Left colon (tissue), 2 donors: ENCODE data around the gene PPM1H. TPM values are rescaled to one million over a fixed set of nuclear protein-coding genes. Genes with fewer than 3 reads are reported as not detected.

Experiments
- ATAC-seq: fragments of 200-7000 bp; cut with Tn5 transposase; one replicate; pipeline ENCODE4 v1.9.1; 2020; ENCODE audit warnings: mild to moderate bottlenecking, moderate library complexity
- DNase-seq, 2 donors: peaks; one replicate each; pipeline ENCODE4 v3.0.0-alpha.2; 2020
- intact Hi-C, 2 donors: fragments of 100-400 bp; cut with DNase I in 1 of 2; cut with micrococcal nuclease in 1 of 2; formaldehyde crosslinking; loops; one replicate each; pipeline versions ENCODE4 v1.11.2 to v1.14.0; 2022; cut with DNase I, micrococcal nuclease
- total RNA-seq, 2 donors: library from RNA; stranded (reverse); fragmentation: NEBNext Ultra II Directional; extraction: Animal tissue kit (Norgen Biotek cat#: 25700); gene quantifications; one replicate each; pipeline ENCODE4 v1.2.1, GENCODE V29; 2021
- donor health status: DM: no; HTN: no; CAD: no.
- donor health status: DM: yes; HTN: yes; CAD: no.

PPM1H gene
- total RNA-seq, 2 donors from 2014 or later, result 7.6 to 7.9 TPM

- intact Hi-C loops, result no loop called here
- DNase-seq, result no peak
- ATAC-seq, result no peak
Measured at GRCh38 chr12:62714774-62715721, 219.9 kb downstream of the PPM1H start.

GRCh38 chr12:62714181-62714773 is 220.7 kb downstream of the PPM1H start:
- intact Hi-C loops, result no loop called here
- DNase-seq, result no peak
- no peak for ATAC-seq

DNA sequence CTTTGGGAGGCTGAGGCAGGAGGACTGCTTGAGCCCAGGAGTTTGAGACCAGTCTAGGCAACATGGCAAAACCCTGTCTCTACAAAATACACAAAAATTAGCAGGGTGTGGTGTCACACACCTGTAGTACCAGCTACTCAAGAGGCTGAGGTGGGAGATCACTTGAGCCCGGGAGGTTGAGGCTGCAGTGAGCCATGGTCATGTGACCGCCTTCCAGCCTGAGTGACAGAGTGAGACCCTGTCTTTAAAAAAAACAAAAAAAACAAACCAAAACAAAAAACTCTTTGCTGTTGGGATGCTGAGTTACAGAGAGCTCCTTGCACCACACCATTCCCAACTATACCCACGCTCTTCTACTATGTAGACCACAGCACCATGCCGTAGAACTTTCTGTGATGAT is 221.2 kb downstream of the PPM1H start:
- ATAC-seq (no peak), DNase-seq (no peak)
- intact Hi-C loops, result no loop called here

GRCh38 chr12:62712681-62713573 is 222.0 kb downstream of the PPM1H start:
- DNase-seq (no peak), ATAC-seq (no peak)
- intact Hi-C loops, result no loop called here

- intact Hi-C loops, result no loop called here
Measured at GRCh38 chr12:62711631-62712241, 223.2 kb downstream of the PPM1H start.

GRCh38 chr12:62709311-62709710 is 225.6 kb downstream of the PPM1H start:
- intact Hi-C loops, result no loop called here
- DNase-seq (no peak), ATAC-seq (no peak)

More at GRCh38 chr12:62711631-62712241, 223.2 kb downstream of the PPM1H start:
- DNase-seq (no peak), ATAC-seq (no peak)

GRCh38 chr12:62707939-62708338 is 227.0 kb downstream of the PPM1H start:
- intact Hi-C loops, result no loop called here
- ATAC-seq, result no peak

GRCh38 chr12:62705846-62706245 is 229.1 kb downstream of the PPM1H start:
- intact Hi-C loops, result no loop called here
- DNase-seq (no peak), ATAC-seq (no peak)

More at GRCh38 chr12:62707939-62708338, 227.0 kb downstream of the PPM1H start:
- no peak for DNase-seq

DNA sequence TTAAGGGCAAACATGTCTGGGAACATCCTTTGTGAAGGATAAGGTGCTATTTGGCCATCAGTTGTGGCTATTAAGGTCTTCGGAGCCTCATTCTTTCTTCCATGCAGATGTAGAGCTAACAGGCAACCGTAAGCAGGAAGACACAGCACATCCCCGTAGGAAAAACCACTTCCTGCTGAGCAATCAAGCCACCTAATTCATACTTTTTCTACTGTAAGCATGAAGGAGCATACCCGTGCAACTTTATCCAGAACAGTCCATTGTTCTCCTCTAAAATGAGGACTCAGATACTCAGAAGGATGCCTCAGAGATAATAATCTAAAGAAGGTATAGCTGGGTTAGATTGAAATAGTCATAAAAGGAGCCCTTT is 232.0 kb downstream of the PPM1H start:
- DNase-seq, result no peak
- ATAC-seq, result no peak
- intact Hi-C loops, result no loop called here

DNA sequence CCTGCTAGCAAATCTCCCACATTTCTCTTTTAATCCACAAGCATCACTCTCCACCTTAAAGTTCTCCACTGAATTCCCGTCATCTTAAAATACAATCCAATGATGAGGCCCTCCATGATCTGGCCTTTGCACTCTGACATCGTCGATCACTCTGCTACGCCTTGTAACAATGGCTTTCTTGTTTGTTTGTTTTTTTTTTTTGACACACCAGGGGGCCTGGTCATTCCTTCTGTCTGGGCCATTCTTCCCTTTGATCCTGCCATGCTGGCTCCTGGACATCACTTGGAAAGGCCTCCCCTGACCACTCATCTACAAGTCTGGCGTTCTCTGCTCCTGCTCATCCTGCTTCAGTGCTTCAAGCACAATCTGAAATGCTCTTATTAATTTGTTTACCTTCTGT is 233.5 kb downstream of the PPM1H start:
- ATAC-seq, result no peak
- intact Hi-C loops, result no loop called here

DNA sequence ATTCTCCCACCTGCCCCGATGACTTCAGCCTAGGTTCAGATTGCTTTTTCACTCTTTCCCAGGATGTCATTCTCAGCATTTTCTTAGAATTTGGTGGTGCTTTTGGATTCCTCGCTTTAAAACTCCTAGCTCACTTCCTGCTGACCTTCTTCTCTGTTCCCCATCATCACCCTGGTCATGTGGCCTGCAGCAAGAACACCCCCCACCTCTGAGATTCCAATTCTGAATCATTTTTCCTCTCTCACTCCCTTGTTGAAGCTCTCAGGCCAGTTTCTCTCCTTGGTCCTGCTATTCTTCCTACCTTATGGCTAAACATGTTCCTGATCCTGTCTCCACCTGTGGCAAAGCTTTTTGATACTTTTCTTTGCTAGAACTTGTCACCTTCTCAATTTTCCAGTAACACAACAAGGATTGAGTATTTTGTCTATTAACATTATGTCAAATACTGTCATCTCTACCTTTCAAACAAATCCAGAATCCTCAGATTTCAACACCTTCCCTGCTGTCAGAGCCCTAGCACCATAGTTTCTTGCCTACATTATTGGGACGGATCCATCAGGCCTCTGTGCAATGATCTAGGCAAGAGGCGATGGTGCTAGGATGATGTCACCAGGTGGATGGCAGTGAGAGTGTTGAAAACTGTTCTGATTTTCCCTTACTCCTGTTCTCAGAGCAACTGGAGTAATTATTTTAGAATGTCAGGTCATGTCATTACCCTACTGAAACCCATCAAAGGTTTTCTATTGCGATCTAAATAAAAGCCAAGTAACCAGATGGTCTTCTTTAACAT is 234.7 kb downstream of the PPM1H start:
- DNase-seq, result no peak
- ATAC-seq, result no peak
- intact Hi-C loops, result no loop called here

More for the DNA sequence above, 233.5 kb downstream of the PPM1H start:
- DNase-seq, result no peak

DNA sequence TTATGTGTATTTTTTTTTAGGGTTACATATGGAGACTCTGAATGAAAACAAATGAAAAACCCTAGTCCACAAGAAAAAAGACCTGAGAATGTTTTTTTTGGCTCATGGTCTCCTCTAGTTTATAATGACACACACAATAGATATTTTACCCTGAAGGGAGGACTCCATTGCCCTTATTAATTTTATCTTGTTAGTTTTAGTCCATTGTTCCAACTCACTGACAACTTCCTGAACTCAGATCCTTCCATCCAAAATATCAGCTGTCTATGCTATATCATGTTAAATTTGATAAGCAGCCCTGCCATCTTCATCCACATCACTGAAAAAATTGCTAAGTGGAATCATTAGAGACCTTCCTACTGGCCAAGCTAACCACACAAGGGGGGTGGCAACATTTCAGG is 236.2 kb downstream of the PPM1H start:
- no peak for DNase-seq
- intact Hi-C loops, result no loop called here
- no peak for ATAC-seq

DNA sequence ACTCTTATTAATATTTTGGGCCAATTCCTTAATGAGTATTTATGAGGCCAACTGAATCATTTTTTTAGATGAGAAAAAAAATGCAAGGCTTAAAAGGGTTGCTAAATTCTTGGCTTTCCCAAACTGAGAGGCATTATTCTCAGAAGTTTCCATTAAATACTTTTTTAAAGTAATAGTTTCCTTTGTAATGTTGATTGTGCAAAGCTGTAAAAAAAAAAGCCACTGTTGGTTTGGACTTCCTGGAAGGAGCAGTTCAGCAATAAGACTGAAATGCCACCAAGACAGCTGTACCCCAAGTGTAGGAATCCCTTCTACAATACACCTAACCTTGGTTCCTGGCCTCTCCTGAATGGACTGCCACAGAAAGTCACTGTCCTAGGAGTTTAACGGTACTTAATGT is 237.1 kb downstream of the PPM1H start:
- no peak for DNase-seq
- no peak for ATAC-seq
- intact Hi-C loops, result no loop called here

DNA sequence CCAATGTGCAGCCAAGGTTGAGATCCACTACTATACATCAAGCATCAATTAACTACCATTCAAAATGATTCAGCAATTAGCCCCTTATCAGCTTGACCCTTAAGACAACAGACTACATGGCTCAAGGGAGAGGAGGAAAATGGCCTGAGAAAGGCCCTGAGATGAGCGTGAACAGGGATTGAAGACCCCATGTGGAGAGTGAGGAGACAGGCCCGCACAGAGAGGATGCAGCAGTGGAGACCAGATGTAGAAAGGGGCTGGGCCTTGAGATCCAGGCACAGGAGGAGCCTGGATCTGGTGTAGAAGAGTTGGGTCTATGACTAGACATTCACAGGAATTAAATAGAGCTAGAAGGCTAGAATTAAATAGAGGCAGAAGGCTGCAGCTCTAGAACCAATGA is 239.3 kb downstream of the PPM1H start:
- DNase-seq (no peak), ATAC-seq (no peak)
- intact Hi-C loops, result no loop called here

GRCh38 chr12:62694632-62695031 is 240.3 kb downstream of the PPM1H start:
- intact Hi-C loops, result no loop called here
- no peak for ATAC-seq

GRCh38 chr12:62694116-62694515 is 240.8 kb downstream of the PPM1H start:
- no peak for ATAC-seq
- intact Hi-C loops, result no loop called here

More at GRCh38 chr12:62694632-62695031, 240.3 kb downstream of the PPM1H start:
- DNase-seq, result no peak

GRCh38 chr12:62693376-62694050 is 241.4 kb downstream of the PPM1H start:
- DNase-seq (no peak), ATAC-seq (no peak)
- intact Hi-C loops, result no loop called here

More at GRCh38 chr12:62694116-62694515, 240.8 kb downstream of the PPM1H start:
- DNase-seq, result no peak

- intact Hi-C loops, result no loop called here
- ATAC-seq (no peak), DNase-seq (no peak)
Measured at GRCh38 chr12:62692884-62693283, 242.1 kb downstream of the PPM1H start.
